Measurements from ENCODE around the gene MTUS2.

Gene MTUS2

GRCh38 chr13:29452773-29453616 lies 632.9 kb downstream of the MTUS2 start:
- Mint-ChIP-seq H3K4me1 (peaks cover 7% of the 10 kb centered on the region), H3K4me3 (no peak overlapping the region), H3K27ac (no peak overlapping the region), H3K9me3 (no peaks in the 10 kb centered on the region), H3K36me3 (no peaks in the 10 kb centered on the region), H3K27me3 (peaks cover 16% of the 10 kb centered on the region)
- no peak for ATAC-seq

- Mint-ChIP-seq H3K9me3 (no peaks in the 10 kb centered on the region), H3K4me1 (peaks cover 7% of the 10 kb centered on the region), H3K36me3 (no peaks in the 10 kb centered on the region), H3K27ac (no peak overlapping the region), H3K4me3 (no peak overlapping the region), H3K27me3 (peaks cover 16% of the 10 kb centered on the region)
- no peak for ATAC-seq
These were observed 633.5 kb downstream of the MTUS2 start for GRCh38 chr13:29453617-29454011.

GRCh38 chr13:29454931-29455481 lies 634.9 kb downstream of the MTUS2 start:
- Mint-ChIP-seq H3K27ac (no peak overlapping the region), H3K4me1 (peaks cover 7% of the 10 kb centered on the region), H3K9me3 (no peaks in the 10 kb centered on the region), H3K4me3 (no peak overlapping the region), H3K27me3 (peaks cover 16% of the 10 kb centered on the region), H3K36me3 (no peaks in the 10 kb centered on the region)
- peak; percentile 61 for ATAC-seq

GRCh38 chr13:29456419-29456818 lies 636.3 kb downstream of the MTUS2 start:
- Mint-ChIP-seq H3K36me3 (no peaks in the 10 kb centered on the region), H3K4me1 (peaks cover 7% of the 10 kb centered on the region), H3K4me3 (no peak overlapping the region), H3K27ac (no peak overlapping the region), H3K9me3 (no peaks in the 10 kb centered on the region), H3K27me3 (peaks cover 16% of the 10 kb centered on the region)
- ATAC-seq = no peak

- ATAC-seq = no peak
- Mint-ChIP-seq H3K4me1 (peaks cover 7% of the 10 kb centered on the region), H3K27ac (no peak overlapping the region), H3K36me3 (no peaks in the 10 kb centered on the region), H3K9me3 (no peaks in the 10 kb centered on the region), H3K27me3 (peaks cover 16% of the 10 kb centered on the region), H3K4me3 (no peak overlapping the region)
These were observed 637.2 kb downstream of the MTUS2 start for GRCh38 chr13:29457299-29457698.

GRCh38 chr13:29458419-29458818 lies 638.3 kb downstream of the MTUS2 start:
- no peaks in the 10 kb centered on the region for H3K36me3 Mint-ChIP-seq
- peaks cover 7% of the 10 kb centered on the region for H3K4me1 Mint-ChIP-seq
- no peak overlapping the region for H3K27ac Mint-ChIP-seq
- H3K27me3 Mint-ChIP-seq = peaks cover 16% of the 10 kb centered on the region
- no peaks in the 10 kb centered on the region for H3K9me3 Mint-ChIP-seq
- no peak for ATAC-seq
- no peak overlapping the region for H3K4me3 Mint-ChIP-seq

GRCh38 chr13:29459813-29460355 lies 639.7 kb downstream of the MTUS2 start:
- Mint-ChIP-seq H3K4me3 (no peak overlapping the region), H3K27ac (no peak overlapping the region), H3K27me3 (peaks cover 16% of the 10 kb centered on the region), H3K4me1 (peaks cover 4% of the 10 kb centered on the region), H3K36me3 (no peaks in the 10 kb centered on the region), H3K9me3 (no peaks in the 10 kb centered on the region)
- no peak for ATAC-seq

GRCh38 chr13:29464105-29464679 lies 644.1 kb downstream of the MTUS2 start:
- H3K9me3 Mint-ChIP-seq = no peaks in the 10 kb centered on the region
- peaks cover 16% of the 10 kb centered on the region for H3K27me3 Mint-ChIP-seq
- H3K4me1 Mint-ChIP-seq = no peaks in the 10 kb centered on the region
- H3K4me3 Mint-ChIP-seq = no peak overlapping the region
- H3K27ac Mint-ChIP-seq = no peak overlapping the region
- H3K36me3 Mint-ChIP-seq = no peaks in the 10 kb centered on the region
- ATAC-seq = no peak

- Mint-ChIP-seq H3K9me3 (no peaks in the 10 kb centered on the region), H3K27me3 (peaks cover 2% of the 10 kb centered on the region), H3K4me1 (no peaks in the 10 kb centered on the region), H3K27ac (no peak overlapping the region), H3K36me3 (no peaks in the 10 kb centered on the region), H3K4me3 (no peak overlapping the region)
- no peak for ATAC-seq
These were observed 645.7 kb downstream of the MTUS2 start for GRCh38 chr13:29465741-29466293.

GRCh38 chr13:29471551-29471950 lies 651.4 kb downstream of the MTUS2 start:
- no peak overlapping the region for H3K27ac Mint-ChIP-seq
- H3K27me3 Mint-ChIP-seq = no peaks in the 10 kb centered on the region
- H3K9me3 Mint-ChIP-seq = no peaks in the 10 kb centered on the region
- H3K4me1 Mint-ChIP-seq = peaks cover 10% of the 10 kb centered on the region
- no peak overlapping the region for H3K4me3 Mint-ChIP-seq
- no peaks in the 10 kb centered on the region for H3K36me3 Mint-ChIP-seq
- ATAC-seq = peak; percentile 55

- H3K27ac Mint-ChIP-seq = no peak overlapping the region
- no peaks in the 10 kb centered on the region for H3K27me3 Mint-ChIP-seq
- H3K4me1 Mint-ChIP-seq = peaks cover 10% of the 10 kb centered on the region
- peak; percentile 63 for ATAC-seq
- H3K36me3 Mint-ChIP-seq = no peaks in the 10 kb centered on the region
- no peak overlapping the region for H3K4me3 Mint-ChIP-seq
- H3K9me3 Mint-ChIP-seq = no peaks in the 10 kb centered on the region
These were observed 652.3 kb downstream of the MTUS2 start for GRCh38 chr13:29472332-29472961.

- no peaks in the 10 kb centered on the region for H3K27me3 Mint-ChIP-seq
- ATAC-seq = no peak
- no peak overlapping the region for H3K27ac Mint-ChIP-seq
- H3K4me1 Mint-ChIP-seq = peaks cover 10% of the 10 kb centered on the region
- H3K9me3 Mint-ChIP-seq = no peaks in the 10 kb centered on the region
- H3K4me3 Mint-ChIP-seq = no peak overlapping the region
- H3K36me3 Mint-ChIP-seq = no peaks in the 10 kb centered on the region
These were observed 653.0 kb downstream of the MTUS2 start for GRCh38 chr13:29473166-29473565.

- Mint-ChIP-seq H3K4me1 (peaks cover 10% of the 10 kb centered on the region), H3K36me3 (no peaks in the 10 kb centered on the region), H3K27ac (no peak overlapping the region), H3K9me3 (no peaks in the 10 kb centered on the region), H3K4me3 (no peak overlapping the region), H3K27me3 (no peaks in the 10 kb centered on the region)
- ATAC-seq = no peak
These were observed 654.9 kb downstream of the MTUS2 start for GRCh38 chr13:29474991-29475390.

- no peaks in the 10 kb centered on the region for H3K27me3 Mint-ChIP-seq
- no peak overlapping the region for H3K27ac Mint-ChIP-seq
- no peaks in the 10 kb centered on the region for H3K9me3 Mint-ChIP-seq
- H3K4me1 Mint-ChIP-seq = peaks cover 10% of the 10 kb centered on the region
- ATAC-seq = no peak
- no peaks in the 10 kb centered on the region for H3K36me3 Mint-ChIP-seq
- no peak overlapping the region for H3K4me3 Mint-ChIP-seq
These were observed 655.9 kb downstream of the MTUS2 start for GRCh38 chr13:29476046-29476445.

Data from stimulated activated memory B cell treated with anti-CD40 and anti-IgM and Interleukin-4, amounts not matched to agents 10 μg/mL and 1 μg/mL and 100 μg/mL, for 72 hours (primary cell).